GM18517 (cell line): Measurements from ENCODE around the gene TEX101.
"Not testable (repeated sequence)": the region's sequence is repeated elsewhere in the genome, so short reads cannot be mapped to it uniquely, and the experiment has no call there.

Source experiments
- ATAC-seq: cut with Tn5 transposase; IDR thresholded peaks from one replicate; pipeline ENCODE4 v1.9.1; 2021; ENCODE audit warnings: mild to moderate bottlenecking, moderate library complexity; ENCODE audit not compliant: unreplicated experiment

Gene TEX101

DNA sequence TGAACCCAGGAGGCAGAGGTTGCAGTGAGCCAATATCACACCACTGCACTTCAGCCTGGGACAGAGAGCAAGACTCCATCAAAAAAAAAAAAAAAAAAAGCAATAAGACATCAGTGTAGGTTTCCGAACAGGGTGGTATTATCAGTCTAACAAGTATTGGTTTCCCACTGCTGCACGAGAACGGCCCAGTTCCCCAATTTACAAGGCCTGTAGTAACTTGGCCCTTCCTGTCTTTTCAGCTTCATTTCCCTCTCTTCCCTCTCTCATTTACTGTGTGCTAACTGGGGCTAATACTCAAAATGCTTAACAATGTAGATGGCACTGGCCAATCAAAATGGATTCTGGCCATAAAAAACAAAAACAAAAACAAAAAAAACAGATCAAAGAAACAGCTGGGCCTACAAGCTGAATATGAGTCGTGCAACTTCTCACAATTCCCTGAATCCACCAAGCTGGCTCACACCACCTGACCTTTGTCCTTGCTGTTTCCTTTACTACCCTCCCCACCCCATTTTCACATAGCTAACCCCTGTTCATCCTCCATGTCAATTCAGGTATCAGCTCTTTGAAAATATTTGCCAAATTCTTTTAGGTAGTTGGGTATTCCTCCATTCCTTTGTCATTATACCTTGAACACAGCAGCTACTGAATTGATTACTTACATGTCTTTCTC is 2.4 kb downstream of the TEX101 start:
- ATAC-seq: no peak

DNA sequence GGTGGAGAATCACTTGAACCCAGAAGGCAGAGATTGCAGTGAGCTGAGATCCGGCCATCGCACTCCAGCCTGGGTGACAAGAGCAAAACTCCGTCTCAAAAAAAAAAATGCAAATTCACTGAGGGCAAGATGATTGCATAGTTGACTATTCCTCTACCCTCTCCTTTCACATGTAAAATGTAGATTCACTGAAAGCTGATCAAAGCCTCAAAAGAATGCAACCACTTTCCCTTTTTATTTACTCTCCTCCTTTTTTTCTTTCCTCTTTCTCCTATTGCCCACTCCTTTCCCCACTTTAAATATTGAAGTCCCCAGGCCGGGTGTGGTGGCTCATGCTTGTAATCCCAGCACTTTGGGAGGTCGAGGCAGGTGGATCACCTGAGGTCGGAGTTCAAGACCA is 6.3 kb downstream of the TEX101 start:
- ATAC-seq: no peak

DNA sequence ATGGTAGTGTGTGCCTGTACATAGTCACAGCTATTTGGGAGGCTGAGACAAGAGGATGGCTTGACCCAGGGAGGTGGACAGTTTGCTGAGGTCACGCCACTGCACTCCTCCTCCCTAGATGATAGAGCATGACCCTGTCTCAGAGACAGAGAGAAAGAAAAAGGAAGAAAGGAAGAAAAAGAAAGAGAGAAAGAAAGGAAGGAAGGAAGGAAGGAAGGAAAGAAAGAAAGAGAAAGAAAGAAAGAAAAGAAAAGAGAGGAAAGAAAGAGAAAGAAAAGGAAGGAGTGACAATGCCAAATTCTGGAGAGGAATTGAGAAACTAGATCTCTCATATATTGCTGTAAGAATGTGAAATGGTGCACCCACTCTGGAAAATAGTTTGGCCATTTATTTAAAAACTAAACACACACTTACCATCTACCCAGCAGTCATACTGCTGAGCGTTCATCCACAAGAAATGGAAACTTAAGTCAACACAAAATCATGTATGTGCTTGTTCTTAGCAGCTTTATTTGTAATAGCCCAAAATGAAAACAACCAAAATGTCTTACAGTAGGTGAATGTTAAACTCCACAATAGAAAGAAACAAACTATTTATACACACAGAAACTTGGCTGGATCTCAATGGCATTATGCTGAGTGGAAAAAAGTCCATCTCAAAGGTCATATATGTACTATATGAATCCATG is 7.5 kb downstream of the TEX101 start:
- no peak for ATAC-seq

DNA sequence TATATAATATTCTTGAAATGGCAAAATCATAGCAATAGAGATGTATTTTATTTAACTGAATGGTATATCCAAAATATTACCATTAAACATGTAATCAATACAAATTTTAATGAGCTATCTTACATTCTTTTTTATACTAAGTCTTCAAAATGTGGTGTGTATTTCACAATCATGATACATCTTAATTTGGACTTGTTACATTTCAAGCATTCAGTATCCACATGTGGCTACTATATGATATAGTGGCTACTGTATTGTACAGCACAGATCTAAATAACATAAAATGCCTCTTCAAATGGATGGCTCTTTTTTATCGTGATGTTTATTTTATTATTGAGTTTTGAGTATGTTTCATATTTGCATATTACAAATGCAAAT is 8.0 kb downstream of the TEX101 start:
- ATAC-seq: no peak

DNA sequence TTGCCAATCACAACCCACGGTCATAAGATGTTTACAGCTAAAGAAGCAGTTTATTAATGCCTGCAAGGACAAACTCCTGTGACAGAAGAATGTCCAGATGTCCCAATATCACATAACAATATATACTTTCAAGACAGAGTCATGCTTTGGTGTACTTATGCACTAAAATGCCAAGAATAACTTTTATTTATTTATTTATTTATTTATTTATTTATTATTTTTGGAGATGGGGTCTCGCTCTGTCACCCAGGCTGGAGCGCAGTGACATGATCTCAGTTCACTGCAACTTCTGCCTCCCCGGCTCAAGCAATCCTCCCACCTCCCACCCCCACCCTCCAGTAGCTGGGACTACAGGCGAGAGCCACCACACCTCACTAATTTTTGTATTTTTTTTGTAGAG is 9.1 kb downstream of the TEX101 start:
- no peak for ATAC-seq

DNA sequence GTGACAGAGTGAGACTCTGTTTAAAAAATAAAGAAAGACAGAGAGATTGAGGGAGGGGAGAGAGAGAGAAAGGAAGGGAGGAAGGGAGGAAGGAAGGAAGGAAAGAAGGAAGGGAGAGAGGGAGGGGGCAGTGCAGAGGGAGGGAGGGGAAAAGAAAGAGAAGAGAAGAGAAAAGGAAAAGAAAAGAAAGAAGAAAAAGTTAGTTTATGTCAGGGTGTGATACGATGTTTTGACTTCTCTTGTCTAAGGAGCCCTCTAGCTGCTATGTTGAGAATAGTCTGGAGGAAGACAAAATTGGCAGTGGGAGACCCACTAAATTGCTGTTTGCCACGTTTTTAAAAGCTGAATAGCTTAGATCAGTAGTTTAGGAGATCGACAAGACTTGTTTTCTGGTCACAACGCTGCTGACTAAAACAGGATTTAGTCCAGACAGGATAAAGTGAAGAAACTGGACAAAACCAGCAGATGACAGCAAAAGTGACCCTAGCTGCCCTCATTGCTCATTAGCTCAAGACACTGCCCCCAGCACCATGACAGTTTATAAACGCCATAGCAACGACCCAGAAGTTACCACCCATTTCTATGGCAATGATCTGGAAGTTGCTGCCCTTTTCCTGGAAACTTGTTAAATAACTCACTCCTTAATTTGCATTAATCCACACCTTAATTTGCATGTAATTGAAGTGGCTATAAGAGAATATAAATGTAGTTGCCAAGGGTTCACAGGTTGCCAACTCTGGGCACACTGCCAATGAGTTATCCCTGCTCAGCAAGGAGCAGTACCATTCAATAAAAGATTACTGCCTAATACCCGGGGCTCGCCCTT is 11.1 kb downstream of the TEX101 start:
- no peak for ATAC-seq

DNA sequence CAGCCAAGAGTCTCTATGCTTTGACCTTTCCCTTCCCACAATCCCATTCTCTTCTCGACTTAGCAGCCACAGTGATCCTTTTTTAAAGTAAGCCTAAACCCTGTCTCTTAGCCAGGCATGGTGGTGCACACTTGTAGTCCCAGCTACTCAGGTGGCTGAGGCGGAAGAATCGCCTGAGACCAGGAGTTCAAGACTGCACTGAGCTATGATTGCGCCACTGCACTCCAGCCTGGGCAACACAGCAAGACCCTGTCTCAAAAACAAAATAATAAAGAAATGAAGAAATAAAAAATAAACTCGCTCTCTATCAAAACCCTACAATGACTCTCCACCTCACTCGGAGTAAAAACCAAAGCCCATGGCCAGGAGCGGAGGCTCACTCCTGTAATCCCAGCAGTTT is 14.7 kb downstream of the TEX101 start:
- no peak for ATAC-seq

DNA sequence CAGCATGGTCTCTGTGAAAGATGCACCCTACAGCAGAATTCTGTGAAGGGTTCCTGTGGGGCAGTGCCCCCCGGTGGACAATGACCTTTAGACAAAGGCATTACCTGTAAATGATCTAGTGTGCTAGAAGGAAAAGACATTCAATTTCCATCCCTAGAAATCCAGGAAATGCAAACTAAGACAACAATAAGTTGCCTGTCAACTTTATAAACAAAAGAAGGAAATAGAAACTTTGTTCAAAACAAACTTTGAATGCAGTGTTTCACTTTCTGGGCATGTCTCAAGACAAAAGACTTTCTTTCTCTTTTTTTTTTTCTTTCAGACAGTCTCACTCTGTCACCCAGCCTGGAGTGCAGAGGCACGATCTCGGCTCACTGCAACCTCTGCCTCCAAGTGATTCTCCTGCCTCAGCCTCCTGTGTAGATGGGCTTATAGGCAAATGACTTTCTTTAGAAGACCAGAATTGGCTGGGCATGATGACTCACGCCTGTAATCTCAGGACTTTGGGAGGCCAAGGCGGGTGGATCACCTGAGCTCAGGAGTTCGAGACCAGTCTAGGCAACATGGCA is 15.5 kb downstream of the TEX101 start:
- peak; percentile 82 for ATAC-seq

DNA sequence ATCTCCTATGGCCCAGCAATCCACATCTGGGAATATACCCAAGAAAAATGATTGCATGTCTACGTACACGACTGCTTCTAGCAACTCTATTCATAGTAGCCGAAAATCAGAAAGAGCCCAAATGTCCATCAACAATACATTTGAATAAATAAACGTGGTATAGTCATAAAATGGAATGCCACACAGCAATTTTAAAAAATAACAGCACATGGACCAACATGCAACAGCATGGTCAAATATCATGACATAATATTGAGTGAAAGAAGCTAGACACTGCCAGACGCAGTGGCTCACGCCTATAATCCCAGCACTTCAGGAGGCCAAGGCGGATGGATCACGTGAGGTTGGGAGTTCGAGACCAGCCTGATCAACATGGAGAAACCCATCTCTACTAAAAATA is 16.3 kb downstream of the TEX101 start:
- ATAC-seq: no peak

DNA sequence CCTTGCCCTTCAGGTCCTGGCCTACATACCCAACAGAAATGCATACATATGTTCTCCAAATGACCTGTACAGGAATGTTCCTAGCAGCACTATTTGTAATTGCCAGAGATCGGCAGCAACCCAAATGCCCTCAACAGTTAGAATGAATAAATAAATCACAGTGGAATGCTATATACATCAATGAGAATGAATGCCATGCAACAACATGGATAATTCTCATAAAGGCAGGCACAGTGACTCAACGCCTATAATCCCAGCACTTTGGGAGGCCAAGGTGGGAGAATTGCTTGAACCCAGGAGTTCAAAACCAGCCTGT is 18.6 kb downstream of the TEX101 start:
- ATAC-seq: no peak

DNA sequence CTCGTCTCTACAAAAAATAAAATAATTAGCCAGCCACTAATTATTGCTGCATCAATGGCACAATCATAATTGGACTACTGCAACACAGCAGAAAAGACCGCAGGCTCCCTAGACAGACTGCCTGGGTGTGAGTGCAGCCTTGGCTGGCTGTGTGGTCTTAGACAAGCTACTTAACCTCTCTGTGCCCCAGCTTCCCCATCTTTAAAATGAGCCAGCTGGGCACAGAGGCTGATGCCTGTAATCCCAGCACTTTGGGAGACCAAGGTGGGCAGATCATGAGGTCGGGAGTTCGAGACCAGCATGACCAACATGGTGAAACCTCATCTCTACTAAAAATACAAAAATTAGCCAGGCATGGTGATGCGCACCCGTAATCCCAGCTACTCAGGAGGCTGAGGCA is 19.0 kb downstream of the TEX101 start:
- ATAC-seq: no peak

DNA sequence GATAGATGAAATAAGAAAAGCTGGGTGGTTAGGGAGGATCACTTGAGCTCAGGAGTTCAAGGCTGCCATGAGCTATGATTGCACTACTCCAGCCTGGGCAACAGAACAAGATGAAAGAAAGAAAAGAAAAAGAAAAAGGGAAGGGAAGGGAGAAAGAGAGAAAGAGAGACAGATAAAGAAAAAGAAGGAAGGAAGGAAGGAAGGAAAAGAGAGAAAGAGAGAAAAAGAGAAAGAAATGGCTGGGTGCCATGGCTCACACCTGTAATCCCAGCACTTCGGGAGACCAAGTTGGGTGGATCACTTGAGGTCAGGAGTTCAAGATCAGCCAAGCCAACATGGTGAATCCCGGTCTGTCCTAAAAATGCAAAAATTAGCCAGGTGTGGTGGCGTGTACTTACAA is 21.1 kb downstream of the TEX101 start:
- ATAC-seq: no peak

DNA sequence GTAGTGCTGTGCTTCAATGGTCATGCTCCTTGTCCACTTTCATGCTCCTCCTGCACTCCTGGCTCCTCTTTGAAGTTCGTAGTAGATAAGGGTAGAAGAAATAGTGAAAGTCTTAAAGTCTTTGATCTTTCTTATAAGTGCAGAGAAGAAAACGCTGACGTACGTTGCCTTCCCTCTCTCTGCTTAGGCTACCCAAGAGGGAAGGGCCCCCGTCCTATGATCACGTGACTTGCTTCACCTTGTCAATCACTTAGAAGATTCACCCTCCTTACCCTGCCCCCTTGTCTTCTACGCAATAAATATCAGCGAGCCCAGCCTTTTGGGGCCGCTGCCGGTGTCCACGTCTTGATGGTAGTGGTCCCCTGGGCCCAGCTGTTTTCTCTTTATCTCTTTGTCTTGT is 22.6 kb downstream of the TEX101 start:
- ATAC-seq: not testable (repeated sequence)

DNA sequence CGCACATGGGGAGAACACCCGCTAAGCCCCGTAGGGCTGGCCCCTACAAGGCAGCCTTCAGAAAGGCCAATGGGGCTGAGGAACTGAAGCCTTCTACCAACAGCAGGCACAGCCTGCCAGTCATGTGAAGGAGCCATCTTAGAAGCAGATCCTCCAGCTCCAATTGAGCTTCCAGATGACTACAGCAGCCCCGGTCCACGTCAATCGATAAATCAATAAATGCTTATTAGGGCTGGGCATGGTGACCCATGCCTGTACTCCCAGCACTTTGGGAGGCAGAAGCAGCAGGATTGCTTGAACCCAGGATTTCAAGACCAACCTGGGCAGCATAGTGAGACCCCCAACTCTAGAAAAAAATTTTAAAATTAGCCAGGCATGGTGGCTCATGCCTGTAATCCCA is 23.0 kb downstream of the TEX101 start:
- no peak for ATAC-seq

DNA sequence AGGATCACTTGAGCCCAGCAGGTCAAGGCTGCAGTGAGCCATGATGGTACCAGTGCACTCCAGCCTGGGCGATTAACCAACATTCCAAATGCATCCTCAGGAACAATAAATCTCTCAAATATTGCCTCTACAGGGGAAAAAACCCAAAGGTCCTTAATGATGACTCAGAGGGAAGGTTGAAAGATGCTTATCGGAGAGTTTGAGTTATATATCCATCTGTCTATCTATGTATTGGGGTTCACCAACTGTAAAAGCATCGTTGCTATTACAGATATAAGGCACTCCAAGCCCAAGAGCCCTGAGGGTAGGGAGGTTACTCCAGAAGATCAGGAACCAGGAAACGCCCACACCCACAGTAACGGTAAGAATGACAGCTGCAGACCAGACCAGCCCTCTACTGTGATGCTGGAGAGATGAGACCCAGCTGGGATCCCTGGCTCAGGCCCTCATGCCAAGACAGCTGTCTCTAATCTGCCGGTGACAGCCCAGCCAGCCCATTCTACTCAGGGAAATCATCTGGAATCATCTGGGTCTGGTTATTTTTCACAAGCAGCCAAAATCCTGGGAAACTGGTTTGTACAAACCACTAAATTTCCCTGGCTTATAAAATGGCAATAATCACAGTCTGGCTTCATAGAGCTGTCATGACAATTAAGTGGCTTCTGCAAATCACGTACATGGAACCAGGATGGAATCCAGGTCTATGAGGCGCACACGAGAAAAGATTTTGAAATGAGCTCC is 23.8 kb downstream of the TEX101 start:
- no peak for ATAC-seq

DNA sequence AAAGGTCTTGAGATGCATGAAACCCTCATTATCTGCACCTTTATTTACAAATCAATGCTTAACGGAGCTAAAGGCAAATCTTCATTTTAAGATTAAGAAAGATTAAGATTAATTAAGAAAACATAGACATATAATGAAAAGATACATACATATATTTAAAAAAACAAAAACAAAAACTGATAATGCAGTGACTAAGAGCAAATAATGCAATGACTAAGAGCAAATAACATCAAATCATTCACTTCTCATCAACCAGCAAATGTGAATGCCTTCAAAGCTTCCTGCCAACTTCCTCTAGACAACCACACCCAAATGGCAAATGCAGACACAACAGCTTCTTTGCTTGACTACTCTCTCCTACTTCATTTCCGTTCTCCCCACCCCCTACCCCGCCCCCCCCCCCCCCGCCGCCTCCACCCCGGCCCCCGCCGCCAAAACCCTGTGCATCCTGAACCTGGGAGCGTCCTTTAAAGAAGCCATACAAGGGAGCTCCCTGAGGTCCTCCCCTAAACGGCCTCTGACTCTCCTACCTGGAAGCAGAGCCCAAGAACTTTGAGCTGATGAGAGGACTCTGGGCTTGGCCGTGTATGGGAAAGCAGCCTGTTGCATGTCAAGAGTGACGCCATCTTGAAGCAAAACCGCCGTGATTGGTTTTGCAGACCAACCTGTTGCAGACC is 24.5 kb downstream of the TEX101 start:
- ATAC-seq: no peak

DNA sequence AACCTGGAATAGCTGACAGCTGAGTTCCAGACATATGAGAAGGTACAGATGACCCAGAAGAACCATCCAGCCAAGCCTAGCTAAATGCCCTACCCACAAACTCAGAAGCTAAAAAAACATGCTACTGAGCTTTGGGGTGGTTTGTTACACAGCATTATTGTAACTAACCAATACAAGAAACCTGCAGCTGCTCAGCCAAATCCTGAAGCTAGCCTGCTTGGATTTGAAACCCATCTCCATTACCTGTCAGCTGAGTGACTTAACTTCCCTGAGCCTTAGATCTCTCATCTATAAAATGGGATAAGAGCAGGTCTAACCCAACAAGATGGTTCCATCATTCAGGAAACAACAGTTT is 25.0 kb downstream of the TEX101 start:
- ATAC-seq: no peak

DNA sequence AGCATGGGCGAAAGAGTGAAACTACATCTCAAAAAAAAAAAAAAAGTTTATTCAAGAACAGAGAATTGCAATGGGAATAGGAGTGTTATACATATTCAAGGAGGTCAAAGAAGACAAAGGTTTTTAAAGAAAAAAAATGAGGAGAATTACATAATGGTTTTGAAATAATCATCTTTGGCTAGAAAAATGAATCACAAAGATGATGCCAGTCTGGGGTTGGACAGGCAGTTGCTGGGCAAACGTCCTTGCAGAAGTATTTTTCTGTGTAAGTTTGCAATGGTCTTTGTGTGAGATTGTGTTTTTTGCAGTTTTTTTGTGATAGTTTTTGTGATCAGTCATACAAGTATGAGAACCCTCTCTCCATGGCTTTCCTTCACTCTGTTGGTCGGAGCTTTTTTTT is 27.0 kb downstream of the TEX101 start:
- no peak for ATAC-seq

DNA sequence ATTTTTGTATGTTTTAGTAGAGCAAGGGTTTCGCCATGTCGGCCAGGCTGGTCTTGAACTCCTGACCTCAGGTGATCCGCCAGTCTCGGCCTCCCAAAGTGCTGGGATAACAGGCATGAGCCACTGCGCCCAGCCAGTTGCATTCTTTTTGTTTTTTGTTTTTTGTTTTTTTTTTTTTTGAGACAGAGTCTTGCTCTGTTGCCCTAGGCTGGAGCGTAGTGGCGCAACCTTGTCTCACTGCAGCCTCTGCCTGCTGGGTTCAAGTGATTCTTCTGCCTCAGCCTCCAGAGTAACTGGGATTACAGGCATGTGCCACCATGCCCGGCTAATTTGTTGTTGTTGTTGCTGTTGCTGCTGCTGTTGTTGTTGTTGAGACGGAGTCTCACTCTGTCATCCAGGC is 29.4 kb downstream of the TEX101 start:
- ATAC-seq: not testable (repeated sequence)

DNA sequence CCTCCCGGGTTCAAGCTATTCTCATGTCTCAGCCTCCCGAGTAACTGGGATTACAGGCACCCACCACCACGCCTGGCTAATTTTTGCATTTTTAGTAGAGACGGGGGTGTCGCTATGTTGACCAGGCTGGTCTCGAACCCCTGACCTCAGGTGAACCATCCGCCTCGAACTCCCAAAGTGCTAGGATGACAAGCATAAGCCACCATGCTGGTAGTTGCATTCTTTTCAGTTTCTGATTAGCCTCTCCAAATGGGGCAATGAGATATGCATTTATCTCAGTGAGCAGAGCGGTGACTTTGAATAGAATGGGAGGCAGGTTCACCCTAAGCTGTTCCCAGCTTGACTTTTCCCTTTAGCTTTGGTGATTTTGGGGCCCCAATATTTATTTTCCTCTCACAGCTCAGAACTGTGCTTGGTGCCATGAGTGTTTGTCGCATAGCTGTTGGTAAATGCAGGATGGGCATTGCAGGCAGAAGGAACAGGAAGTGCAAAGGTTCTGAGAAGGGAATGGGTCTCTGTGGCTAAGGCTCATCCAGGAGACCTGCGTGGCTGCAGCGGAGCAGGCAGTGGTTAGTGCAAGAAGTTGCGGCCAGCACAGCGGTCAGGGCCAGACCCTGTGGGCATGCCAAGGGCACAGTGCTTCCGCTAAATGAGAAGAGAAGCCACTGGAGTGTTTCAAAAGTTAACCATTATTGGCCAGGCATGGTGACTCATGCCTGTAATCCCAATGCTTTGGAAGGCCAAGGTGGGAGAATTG is 30.0 kb downstream of the TEX101 start:
- no peak for ATAC-seq
